HG03571 (cell line): ENCODE data around the gene TMEM245.
"Not testable (repeated sequence)": the region's sequence is repeated elsewhere in the genome, so short reads cannot be mapped to it uniquely, and the experiment has no call there.

ENCODE experiments used
- ATAC-seq: cut with Tn5 transposase; IDR thresholded peaks from one replicate; pipeline ENCODE4 v1.9.1; 2021; ENCODE audit not compliant: unreplicated experiment

TMEM245 gene

GRCh38 chr9:109010746-109011145 is 109.0 kb downstream of the TMEM245 start:
- no peak for ATAC-seq

- ATAC-seq = no peak
These were observed 114.1 kb downstream of the TMEM245 start for GRCh38 chr9:109005678-109006077.

- no peak for ATAC-seq
These were observed 116.6 kb downstream of the TMEM245 start for GRCh38 chr9:109003116-109003515.

- no peak for ATAC-seq
These were observed 117.6 kb downstream of the TMEM245 start for GRCh38 chr9:109002141-109002540.

- no peak for ATAC-seq
These were observed 118.5 kb downstream of the TMEM245 start for GRCh38 chr9:109001275-109001676.

- no peak for ATAC-seq
These were observed 122.6 kb downstream of the TMEM245 start for GRCh38 chr9:108997112-108997511.

GRCh38 chr9:108996643-108997042 is 123.1 kb downstream of the TMEM245 start:
- no peak for ATAC-seq

- peak; percentile 73 for ATAC-seq
These were observed 125.1 kb downstream of the TMEM245 start for GRCh38 chr9:108994695-108995094.

- ATAC-seq = no peak
These were observed 128.3 kb downstream of the TMEM245 start for GRCh38 chr9:108991479-108991878.

GRCh38 chr9:108983885-108984284 is 135.9 kb downstream of the TMEM245 start:
- ATAC-seq = no peak

- ATAC-seq = no peak
These were observed 138.9 kb downstream of the TMEM245 start for GRCh38 chr9:108980893-108981292.

GRCh38 chr9:108978205-108978604 is 141.5 kb downstream of the TMEM245 start:
- no peak for ATAC-seq

GRCh38 chr9:108973895-108974294 is 145.9 kb downstream of the TMEM245 start:
- ATAC-seq = no peak

GRCh38 chr9:108972626-108973209 is 147.0 kb downstream of the TMEM245 start:
- ATAC-seq = no peak

GRCh38 chr9:108972186-108972585 is 147.6 kb downstream of the TMEM245 start:
- no peak for ATAC-seq

- ATAC-seq = not testable (repeated sequence)
These were observed 148.4 kb downstream of the TMEM245 start for GRCh38 chr9:108971392-108971791.

- ATAC-seq = no peak
These were observed 151.8 kb downstream of the TMEM245 start for GRCh38 chr9:108967916-108968315.
